Measurements from ENCODE around the gene JAZF1.
"Not testable (repeated sequence)": the region's sequence is repeated elsewhere in the genome, so short reads cannot be mapped to it uniquely, and the experiment has no call there.

JAZF1 gene

DNA sequence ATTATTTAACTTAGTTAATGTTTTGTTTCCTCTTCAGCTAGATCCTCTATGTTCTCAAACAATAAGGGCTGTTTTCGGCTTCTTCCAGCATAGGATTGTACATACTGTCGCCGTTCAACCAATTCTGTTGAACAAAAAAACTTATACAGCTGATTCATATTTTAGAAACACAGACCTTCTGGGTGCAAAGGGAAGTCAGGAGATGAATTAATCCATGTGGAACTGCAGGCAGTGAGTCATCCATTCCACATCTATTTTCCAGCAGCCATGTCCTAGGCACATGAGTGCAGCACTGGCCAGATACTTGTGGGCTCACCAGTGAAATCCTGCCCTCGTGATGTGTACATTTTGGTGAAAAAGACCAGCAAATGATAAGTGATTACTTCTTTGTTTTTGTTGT is 163.2 kb downstream of the JAZF1 start:
- TF ChIP-seq CTCF (IDR thresholded peaks at IDR 0.05; ENCODE audit: extremely low read depth, insufficient read depth, missing control alignments) = no peak
- no peak for DNase-seq (ENCODE audit: low spot score)
- in situ Hi-C loops (cut with MboI; ENCODE audit: low pct_unique_long_range_greater_than_20kb, low sequenced_read_pairs, unreplicated experiment) = no loop called here

- no peak for DNase-seq (ENCODE audit: low spot score)
- in situ Hi-C loops (cut with MboI; ENCODE audit: low pct_unique_long_range_greater_than_20kb, low sequenced_read_pairs, unreplicated experiment) = no loop called here
- TF ChIP-seq CTCF (IDR thresholded peaks at IDR 0.05; ENCODE audit: extremely low read depth, insufficient read depth, missing control alignments) = no peak
Measured at GRCh38 chr7:28016297-28016696, 164.3 kb downstream of the JAZF1 start.

- in situ Hi-C loops (cut with MboI; ENCODE audit: low pct_unique_long_range_greater_than_20kb, low sequenced_read_pairs, unreplicated experiment) = no loop called here
- TF ChIP-seq CTCF (IDR thresholded peaks at IDR 0.05; ENCODE audit: extremely low read depth, insufficient read depth, missing control alignments) = no peak
- DNase-seq (ENCODE audit: low spot score) = no peak
Measured at GRCh38 chr7:28015169-28015568, 165.4 kb downstream of the JAZF1 start.

- DNase-seq (ENCODE audit: low spot score); in situ Hi-C loops (cut with MboI; ENCODE audit: low pct_unique_long_range_greater_than_20kb, low sequenced_read_pairs, unreplicated experiment): not testable (repeated sequence)
Measured at GRCh38 chr7:28014340-28014739, 166.3 kb downstream of the JAZF1 start.

GRCh38 chr7:28013441-28013840 is 167.2 kb downstream of the JAZF1 start:
- no peak for TF ChIP-seq CTCF (IDR thresholded peaks at IDR 0.05; ENCODE audit: extremely low read depth, insufficient read depth, missing control alignments)
- in situ Hi-C loops (cut with MboI; ENCODE audit: low pct_unique_long_range_greater_than_20kb, low sequenced_read_pairs, unreplicated experiment) = no loop called here

DNA sequence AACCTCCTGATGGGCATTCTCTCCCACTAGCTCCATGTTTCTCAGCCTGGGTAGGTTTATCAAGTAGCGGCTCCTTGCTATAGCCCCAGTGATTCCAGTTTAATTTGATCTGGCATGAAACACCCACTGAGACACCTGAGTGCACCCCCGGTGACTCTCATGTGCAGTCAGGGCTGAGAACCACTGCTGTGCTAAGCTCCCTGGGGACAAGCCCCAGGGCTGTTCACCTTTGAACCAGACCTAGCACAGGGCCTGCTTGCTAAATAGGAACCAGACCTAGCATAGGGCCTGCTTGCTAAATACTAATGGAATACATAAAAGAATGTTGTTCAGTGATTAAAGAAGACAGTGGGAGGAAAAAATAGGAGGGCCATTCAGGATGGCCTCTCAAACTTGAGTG is 167.6 kb downstream of the JAZF1 start:
- in situ Hi-C loops (cut with MboI; ENCODE audit: low pct_unique_long_range_greater_than_20kb, low sequenced_read_pairs, unreplicated experiment) = no loop called here
- no peak for TF ChIP-seq CTCF (IDR thresholded peaks at IDR 0.05; ENCODE audit: extremely low read depth, insufficient read depth, missing control alignments)

More at GRCh38 chr7:28013441-28013840, 167.2 kb downstream of the JAZF1 start:
- DNase-seq (ENCODE audit: low spot score) = no peak

DNA sequence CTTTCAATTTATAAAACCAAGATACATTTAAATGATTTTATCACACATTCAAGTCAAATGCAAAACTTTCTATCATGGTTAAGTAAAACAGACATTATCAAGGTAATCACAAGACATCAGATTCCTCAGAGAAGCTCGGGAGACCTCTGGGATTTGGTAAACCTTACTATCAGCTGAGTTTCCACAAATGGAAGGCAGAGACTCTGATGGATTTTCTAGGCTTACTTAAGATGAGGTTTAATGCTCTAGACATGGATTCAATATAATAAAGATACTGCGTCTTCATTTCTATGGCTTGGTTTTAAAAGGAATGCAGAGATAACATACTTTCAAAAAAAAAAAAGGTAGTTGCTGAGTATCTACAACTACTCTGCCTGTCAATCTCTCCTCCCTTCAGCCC is 171.7 kb downstream of the JAZF1 start:
- no peak for TF ChIP-seq CTCF (IDR thresholded peaks at IDR 0.05; ENCODE audit: extremely low read depth, insufficient read depth, missing control alignments)
- DNase-seq (ENCODE audit: low spot score) = no peak
- in situ Hi-C loops (cut with MboI; ENCODE audit: low pct_unique_long_range_greater_than_20kb, low sequenced_read_pairs, unreplicated experiment) = no loop called here

More for the DNA sequence above, 167.6 kb downstream of the JAZF1 start:
- no peak for DNase-seq (ENCODE audit: low spot score)
